Measurements from ENCODE around the gene KRT28. TPM values are rescaled to one million over a fixed set of nuclear protein-coding genes. Genes with fewer than 3 reads are reported as not detected.

KRT28 gene
- not detected in 5 replicates for total RNA-seq (2022; extraction: Qiagen RNA extraction; ENCODE audit: low read depth)

GRCh38 chr17:40799859-40800258 is at the start of gene KRT28:
KRT28 (minus strand) TSS chr17:40799959; CDS start chr17:40799893, 66 bp downstream.

GRCh38 chr17:40822132-40822812 is 22.5 kb upstream of the KRT28 start, which contains the start of gene KRT10:
KRT10 (minus strand) TSS chr17:40822614; CDS start chr17:40822585, 29 bp downstream.

GRCh38 chr17:40782450-40782849 is 17.3 kb downstream of the KRT28 start, which contains the start of gene KRT27:
KRT27 (minus strand) TSS chr17:40782550; CDS start chr17:40782493, 57 bp downstream.

GRCh38 chr17:40772101-40772500 is 27.7 kb downstream of the KRT28 start, which contains the start of gene KRT26:
KRT26 (minus strand) TSS chr17:40772201; CDS start chr17:40772113, 88 bp downstream.

GRCh38 chr17:40755231-40755630 is 44.5 kb downstream of the KRT28 start, which contains the start of gene KRT25:
KRT25 (minus strand) TSS chr17:40755331; CDS start chr17:40755271, 60 bp downstream.

Other genes with a start within 250 kb of the KRT28 start
- gene CCR7, start 234.5 kb downstream of the KRT28 start, total RNA-seq (2022; extraction: Qiagen RNA extraction; ENCODE audit: low read depth) = 0.64 to 1.3 TPM (median 1.0 TPM) in 5 replicates
- 107 to 119 TPM (median 111 TPM) in 5 replicates for gene SMARCE1, start 152.1 kb downstream of the KRT28 start, total RNA-seq (2022; extraction: Qiagen RNA extraction; ENCODE audit: low read depth)
- gene KRT222, start 134.8 kb downstream of the KRT28 start, total RNA-seq (2022; extraction: Qiagen RNA extraction; ENCODE audit: low read depth) = 0.30 to 0.59 TPM (median 0.38 TPM) in 4 of 5 replicates, not detected in the other
- not detected in 5 replicates for gene KRT24, start 96.2 kb downstream of the KRT28 start, total RNA-seq (2022; extraction: Qiagen RNA extraction; ENCODE audit: low read depth)
- not detected in 5 replicates for gene KRT25, start 44.6 kb downstream of the KRT28 start, total RNA-seq (2022; extraction: Qiagen RNA extraction; ENCODE audit: low read depth)
- not detected in 5 replicates for gene KRT26, start 27.8 kb downstream of the KRT28 start, total RNA-seq (2022; extraction: Qiagen RNA extraction; ENCODE audit: low read depth)
- not detected in 5 replicates for gene KRT27, start 17.4 kb downstream of the KRT28 start, total RNA-seq (2022; extraction: Qiagen RNA extraction; ENCODE audit: low read depth)
- 89.0 to 122 TPM (median 115 TPM) in 5 replicates for gene KRT10, start 22.7 kb upstream of the KRT28 start, total RNA-seq (2022; extraction: Qiagen RNA extraction; ENCODE audit: low read depth)
- not detected in 5 replicates for gene KRT12, start 67.3 kb upstream of the KRT28 start, total RNA-seq (2022; extraction: Qiagen RNA extraction; ENCODE audit: low read depth)
- 0.17 to 0.43 TPM (median 0.28 TPM) in 5 replicates for gene KRT20, start 85.3 kb upstream of the KRT28 start, total RNA-seq (2022; extraction: Qiagen RNA extraction; ENCODE audit: low read depth)
- gene KRT23, start 137.7 kb upstream of the KRT28 start, total RNA-seq (2022; extraction: Qiagen RNA extraction; ENCODE audit: low read depth) = 0.06 to 0.30 TPM (median 0.08 TPM) in 3 of 5 replicates, not detected in the others
- gene KRT39, start 167.0 kb upstream of the KRT28 start, total RNA-seq (2022; extraction: Qiagen RNA extraction; ENCODE audit: low read depth) = not detected in 5 replicates
- gene KRT40, start 184.4 kb upstream of the KRT28 start, total RNA-seq (2022; extraction: Qiagen RNA extraction; ENCODE audit: low read depth) = not detected in 5 replicates
- not detected in 5 replicates for gene KRTAP3-3, start 194.2 kb upstream of the KRT28 start, total RNA-seq (2022; extraction: Qiagen RNA extraction; ENCODE audit: low read depth)
- 0.36 to 0.50 TPM (median 0.42 TPM) in 3 of 5 replicates, not detected in the others for gene KRTAP3-2, start 199.9 kb upstream of the KRT28 start, total RNA-seq (2022; extraction: Qiagen RNA extraction; ENCODE audit: low read depth)
- gene KRTAP3-1, start 209.2 kb upstream of the KRT28 start, total RNA-seq (2022; extraction: Qiagen RNA extraction; ENCODE audit: low read depth) = not detected in 5 replicates
- not detected in 5 replicates for gene KRTAP1-5, start 227.2 kb upstream of the KRT28 start, total RNA-seq (2022; extraction: Qiagen RNA extraction; ENCODE audit: low read depth)
- not detected in 5 replicates for gene KRTAP1-4, start 230.2 kb upstream of the KRT28 start, total RNA-seq (2022; extraction: Qiagen RNA extraction; ENCODE audit: low read depth)
- not detected in 5 replicates for gene KRTAP1-3, start 234.9 kb upstream of the KRT28 start, total RNA-seq (2022; extraction: Qiagen RNA extraction; ENCODE audit: low read depth)
- gene KRTAP1-1, start 241.5 kb upstream of the KRT28 start, total RNA-seq (2022; extraction: Qiagen RNA extraction; ENCODE audit: low read depth) = not detected in 5 replicates
- not detected in 5 replicates for gene KRTAP2-1, start 247.4 kb upstream of the KRT28 start, total RNA-seq (2022; extraction: Qiagen RNA extraction; ENCODE audit: low read depth)

Data from A549 treated with RU486 at 1 μM for 4 hours (cell line).